T-helper 2 cell treated with Interferon-gamma antibody and Interleukin-4, amounts not matched to agents 100 ng/mL and 5 ng/mL, for 36 hours (primary cell): ENCODE measurements around the gene NEURL4. TPM values are rescaled to one million over a fixed set of nuclear protein-coding genes. Genes with fewer than 3 reads are reported as not detected.

ENCODE experiments used
- intact Hi-C: fragments of 100-400 bp; cut with micrococcal nuclease; formaldehyde crosslinking; loops from one replicate; pipeline ENCODE4 v1.15.1; 2023
- total RNA-seq: library from RNA; stranded (reverse); gene quantifications from 2 replicates; pipeline ENCODE4 v1.2.3, GENCODE V29; 2022

The NEURL4 gene
- total RNA-seq, 1 donor from 2014 or later: 38.5 TPM

DNA sequence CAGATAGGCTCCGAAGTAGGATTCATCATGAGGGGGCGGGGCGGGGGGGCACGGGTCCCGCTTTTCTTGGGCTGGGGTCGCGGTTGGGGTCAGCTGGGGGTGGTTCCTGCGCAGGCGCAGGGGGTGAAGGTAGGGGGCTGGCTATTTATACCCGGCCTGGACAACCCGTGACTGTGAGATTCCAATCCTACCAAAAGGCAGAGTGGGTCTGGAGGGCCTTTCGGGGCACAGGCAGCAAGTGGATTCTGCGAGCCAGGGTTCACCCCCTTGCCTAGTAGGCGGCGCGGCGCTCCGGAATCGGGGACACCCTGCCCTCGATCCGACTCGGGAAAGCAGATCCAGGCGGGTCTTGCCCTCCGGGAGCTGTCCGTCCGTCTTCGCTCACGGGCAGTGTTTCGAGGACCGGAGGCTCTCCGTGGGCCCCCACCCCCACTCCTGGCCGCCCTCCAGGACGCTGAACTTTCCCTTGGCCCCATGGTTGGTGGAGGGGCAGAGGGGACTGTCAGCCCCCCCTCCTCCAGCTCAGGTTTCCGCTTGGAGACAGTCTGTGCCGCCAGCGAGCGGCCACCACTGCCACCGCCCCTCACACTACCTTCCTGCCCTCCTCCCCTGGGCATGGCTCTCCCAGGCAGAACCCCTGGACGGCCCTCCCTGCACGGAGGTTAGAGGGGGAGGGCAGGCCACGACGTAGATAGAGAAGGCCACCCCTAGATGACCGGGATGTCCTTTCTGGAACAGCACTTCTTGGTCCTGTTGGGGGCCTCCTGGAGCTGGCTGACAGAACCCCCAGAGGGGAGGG lies 47.0 kb downstream of the NEURL4 start:
- intact Hi-C loops: loop anchor here (1.0 kb wide), 1 partner anchor 25 kb away; the partner anchor contains the start of gene EIF5A

DNA sequence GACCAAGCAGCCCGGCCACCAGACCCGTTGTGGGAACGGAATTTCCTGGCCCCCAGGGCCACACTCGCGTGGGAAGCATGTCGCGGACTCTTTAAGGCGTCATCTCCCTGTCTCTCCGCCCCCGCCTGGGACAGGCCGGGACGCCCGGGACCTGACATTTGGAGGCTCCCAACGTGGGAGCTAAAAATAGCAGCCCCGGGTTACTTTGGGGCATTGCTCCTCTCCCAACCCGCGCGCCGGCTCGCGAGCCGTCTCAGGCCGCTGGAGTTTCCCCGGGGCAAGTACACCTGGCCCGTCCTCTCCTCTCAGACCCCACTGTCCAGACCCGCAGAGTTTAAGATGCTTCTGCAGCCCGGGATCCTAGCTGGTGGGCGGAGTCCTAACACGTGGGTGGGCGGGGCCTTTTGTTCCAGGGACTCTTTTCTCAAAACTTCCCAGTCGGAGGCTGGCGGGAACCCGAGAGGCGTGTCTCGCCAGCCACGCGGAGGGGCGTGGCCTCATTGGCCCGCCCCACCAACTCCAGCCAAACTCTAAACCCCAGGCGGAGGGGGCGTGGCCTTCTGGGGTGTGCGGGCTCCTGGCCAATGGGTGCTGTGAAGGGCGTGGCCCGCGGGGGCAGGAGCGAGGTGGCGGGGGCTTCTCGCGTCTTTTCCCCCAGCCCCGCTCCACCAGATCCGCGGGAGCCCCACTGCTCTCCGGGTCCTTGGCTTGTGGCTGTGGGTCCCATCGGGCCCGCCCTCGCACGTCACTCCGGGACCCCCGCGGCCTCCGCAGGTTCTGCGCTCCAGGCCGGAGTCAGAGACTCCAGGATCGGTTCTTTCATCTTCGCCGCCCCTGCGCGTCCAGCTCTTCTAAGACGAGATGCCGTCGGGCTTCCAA lies 47.8 kb downstream of the NEURL4 start, which contains the start of gene SLC2A4:
TSS of gene SLC2A4 (plus strand) at position 645 of the 879 bp plus-strand sequence. CDS start at position 862, 217 bp downstream.
- intact Hi-C loops: loop anchor here (1.0 kb wide), 1 partner anchor 26 kb away; the partner anchor contains the start of gene EIF5A

DNA sequence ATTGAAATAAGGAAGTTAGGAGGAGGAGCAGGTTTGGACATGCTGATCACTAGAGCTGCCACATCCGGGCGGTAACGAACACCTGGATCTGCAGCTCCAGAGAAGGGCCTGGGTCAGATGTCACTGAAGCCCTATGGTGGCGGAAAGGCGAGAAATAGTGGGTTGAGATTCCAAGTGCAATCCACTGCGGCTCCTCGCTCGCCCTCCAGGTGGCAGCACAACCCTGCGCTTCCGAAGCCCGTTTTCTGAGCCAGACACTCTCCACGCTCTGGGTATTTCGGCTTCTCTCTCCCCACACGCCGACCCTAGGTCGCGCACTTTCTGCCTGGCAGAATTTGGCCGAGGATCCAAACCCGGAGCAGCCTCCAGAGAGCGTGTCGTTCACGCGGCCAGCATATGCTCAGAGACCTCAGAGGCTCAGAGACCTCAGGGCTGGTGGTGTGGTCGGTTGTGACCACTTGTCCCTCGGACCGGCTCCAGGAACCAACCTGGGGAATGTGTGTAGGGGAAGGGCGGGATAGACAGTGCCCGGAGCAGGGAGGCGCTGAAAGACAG lies 48.5 kb downstream of the NEURL4 start:
- intact Hi-C loops: loop anchor here (1.0 kb wide), 3 partner anchors 16 to 71 kb away; partner anchors contain the start of gene EIF5A

DNA sequence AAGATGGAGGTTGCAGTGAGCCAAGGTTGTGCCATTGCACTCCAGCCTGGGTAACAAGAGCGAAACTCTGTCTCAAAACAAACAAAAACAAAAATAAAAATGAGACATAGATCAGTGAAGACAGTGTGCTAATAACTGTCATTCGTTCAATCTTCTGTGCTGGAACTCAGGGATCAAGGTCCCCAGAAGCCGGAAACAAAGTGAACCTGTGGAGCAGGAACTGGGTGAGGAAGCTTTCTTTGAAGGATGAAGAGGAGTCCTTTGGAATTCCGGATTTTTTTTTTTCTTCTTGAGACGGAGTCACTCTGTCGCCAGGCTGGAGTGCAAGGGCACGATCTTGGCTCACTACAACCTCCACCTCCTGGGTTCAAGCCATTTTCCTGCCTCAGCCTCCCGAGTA lies 49.7 kb downstream of the NEURL4 start:
- intact Hi-C loops: no loop called here

DNA sequence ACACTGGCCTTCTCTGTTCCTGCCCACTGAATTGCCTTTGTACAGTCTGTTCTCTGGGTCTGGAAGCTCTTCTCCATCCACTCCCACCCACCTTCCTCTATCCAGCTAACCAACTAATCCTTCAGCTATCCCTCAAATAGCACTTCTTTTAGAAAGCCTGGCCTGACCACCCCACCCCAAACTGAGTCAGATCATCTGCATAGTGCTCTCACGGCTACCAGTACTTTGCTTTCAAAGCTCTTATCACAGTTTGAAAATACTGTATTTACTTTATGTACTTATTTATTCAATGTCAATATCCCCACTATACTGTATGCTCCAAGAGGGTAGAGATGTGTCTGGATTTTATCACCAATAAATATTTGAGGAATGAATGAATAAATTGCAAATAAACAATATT lies 62.4 kb downstream of the NEURL4 start:
- intact Hi-C loops: no loop called here

Other genes with a start within 250 kb of the NEURL4 start
- gene CLEC10A, start 249.1 kb downstream of the NEURL4 start, total RNA-seq: not detected in 2 replicates
- not detected in 2 replicates for gene ASGR2, start 214.5 kb downstream of the NEURL4 start, total RNA-seq
- 0.91 and 1.8 TPM in 2 replicates for gene ASGR1, start 150.0 kb downstream of the NEURL4 start, total RNA-seq
- 9.1 and 9.6 TPM in 2 replicates for gene DLG4, start 109.5 kb downstream of the NEURL4 start, total RNA-seq
- 340 and 346 TPM in 2 replicates for gene ACADVL, start 109.4 kb downstream of the NEURL4 start, total RNA-seq
- gene DVL2, start 94.8 kb downstream of the NEURL4 start, total RNA-seq: 46.4 and 51.1 TPM in 2 replicates
- gene PHF23, start 89.9 kb downstream of the NEURL4 start, total RNA-seq: 53.4 and 55.1 TPM in 2 replicates
- 223 and 242 TPM in 2 replicates for gene GABARAP, start 86.9 kb downstream of the NEURL4 start, total RNA-seq
- 170 and 179 TPM in 2 replicates for gene CTDNEP1, start 77.6 kb downstream of the NEURL4 start, total RNA-seq
- 56.5 and 57.8 TPM in 2 replicates for gene ELP5, start 77.1 kb downstream of the NEURL4 start, total RNA-seq
- gene CLDN7, start 66.9 kb downstream of the NEURL4 start, total RNA-seq: 0.32 and 0.39 TPM in 2 replicates
- gene SLC2A4, start 47.6 kb downstream of the NEURL4 start, total RNA-seq: 0.07 TPM in 1 of 2 replicates, not detected in the other
- 1.3 and 1.4 TPM in 2 replicates for gene YBX2, start 34.7 kb downstream of the NEURL4 start, total RNA-seq
- gene EIF5A, start 21.7 kb downstream of the NEURL4 start, total RNA-seq: 709 TPM in 2 replicates
- 78.5 and 83.2 TPM in 2 replicates for gene GPS2, start 14.0 kb downstream of the NEURL4 start, total RNA-seq
- gene ACAP1, start 7.2 kb upstream of the NEURL4 start, total RNA-seq: 580 and 590 TPM in 2 replicates
- gene KCTD11, start 22.8 kb upstream of the NEURL4 start, total RNA-seq: 8.2 TPM in 2 replicates
- gene TMEM95, start 25.8 kb upstream of the NEURL4 start, total RNA-seq: not detected in 2 replicates
- 1.2 and 1.4 TPM in 2 replicates for gene TNK1, start 51.8 kb upstream of the NEURL4 start, total RNA-seq
- 141 and 147 TPM in 2 replicates for gene PLSCR3, start 65.2 kb upstream of the NEURL4 start, total RNA-seq
- 54.3 and 56.3 TPM in 2 replicates for gene TMEM256, start 74.8 kb upstream of the NEURL4 start, total RNA-seq
- gene NLGN2, start 78.5 kb upstream of the NEURL4 start, total RNA-seq: 1.2 TPM in 2 replicates
- not detected in 2 replicates for gene SPEM1, start 91.0 kb upstream of the NEURL4 start, total RNA-seq
- gene SPEM2, start 96.3 kb upstream of the NEURL4 start, total RNA-seq: not detected in 2 replicates
- not detected in 2 replicates for gene SPEM3, start 99.5 kb upstream of the NEURL4 start, total RNA-seq
- gene TMEM102, start 106.1 kb upstream of the NEURL4 start, total RNA-seq: 14.4 TPM in 2 replicates
- gene FGF11, start 110.2 kb upstream of the NEURL4 start, total RNA-seq: 5.6 and 5.8 TPM in 2 replicates
- 11.0 and 11.4 TPM in 2 replicates for gene CHRNB1, start 115.7 kb upstream of the NEURL4 start, total RNA-seq
- 21.6 and 22.3 TPM in 2 replicates for gene ZBTB4, start 150.3 kb upstream of the NEURL4 start, total RNA-seq
- gene SLC35G6, start 152.1 kb upstream of the NEURL4 start, total RNA-seq: not detected in 2 replicates
- gene POLR2A, start 155.0 kb upstream of the NEURL4 start, total RNA-seq: 192 and 200 TPM in 2 replicates
- gene TNFSF12, start 219.7 kb upstream of the NEURL4 start, total RNA-seq: 66.6 and 67.0 TPM in 2 replicates
- gene TNFSF13, start 229.4 kb upstream of the NEURL4 start, total RNA-seq: 3.2 TPM in 2 replicates
- gene SENP3, start 232.6 kb upstream of the NEURL4 start, total RNA-seq: 50.9 and 55.3 TPM in 2 replicates